ENCODE results near the gene SLC7A10.

SLC7A10 gene

GRCh38 chr19:33234092-33234491 lies 8.4 kb upstream of the SLC7A10 start:
- H3K27ac ChIP-seq (ENCODE audit: low read depth, low read length, poor library complexity, severe bottlenecking): no peak overlapping the region
- H3K9ac ChIP-seq (ENCODE audit: low read length): no peak overlapping the region
- no peak overlapping the region for H2AFZ ChIP-seq (ENCODE audit: low read length)
- H3K4me1 ChIP-seq (ENCODE audit: insufficient read depth, low read length, severe bottlenecking): no peaks in the 10 kb centered on the region
- H4K20me1 ChIP-seq (ENCODE audit: insufficient read depth, low read length): no peaks in the 10 kb centered on the region
- no peaks in the 10 kb centered on the region for H3K79me2 ChIP-seq (ENCODE audit: insufficient read depth, low read length)
- no peak for TF ChIP-seq EZH2 (IDR thresholded peaks at IDR 0.05; ENCODE audit: borderline replicate concordance, low read length)
- TF ChIP-seq, protein P1, sequence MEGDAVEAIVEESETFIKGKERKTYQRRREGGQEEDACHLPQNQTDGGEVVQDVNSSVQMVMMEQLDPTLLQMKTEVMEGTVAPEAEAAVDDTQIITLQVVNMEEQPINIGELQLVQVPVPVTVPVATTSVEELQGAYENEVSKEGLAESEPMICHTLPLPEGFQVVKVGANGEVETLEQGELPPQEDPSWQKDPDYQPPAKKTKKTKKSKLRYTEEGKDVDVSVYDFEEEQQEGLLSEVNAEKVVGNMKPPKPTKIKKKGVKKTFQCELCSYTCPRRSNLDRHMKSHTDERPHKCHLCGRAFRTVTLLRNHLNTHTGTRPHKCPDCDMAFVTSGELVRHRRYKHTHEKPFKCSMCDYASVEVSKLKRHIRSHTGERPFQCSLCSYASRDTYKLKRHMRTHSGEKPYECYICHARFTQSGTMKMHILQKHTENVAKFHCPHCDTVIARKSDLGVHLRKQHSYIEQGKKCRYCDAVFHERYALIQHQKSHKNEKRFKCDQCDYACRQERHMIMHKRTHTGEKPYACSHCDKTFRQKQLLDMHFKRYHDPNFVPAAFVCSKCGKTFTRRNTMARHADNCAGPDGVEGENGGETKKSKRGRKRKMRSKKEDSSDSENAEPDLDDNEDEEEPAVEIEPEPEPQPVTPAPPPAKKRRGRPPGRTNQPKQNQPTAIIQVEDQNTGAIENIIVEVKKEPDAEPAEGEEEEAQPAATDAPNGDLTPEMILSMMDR (IDR thresholded peaks at IDR 0.05; ENCODE audit: low read length): no peak
- H3K9me3 ChIP-seq (ENCODE audit: low read length): no peaks in the 10 kb centered on the region
- no peaks in the 10 kb centered on the region for H3F3A ChIP-seq (ENCODE audit: insufficient read depth, low read length)
- H3K4me2 ChIP-seq (ENCODE audit: low read length): no peak overlapping the region
- H3K27me3 ChIP-seq (ENCODE audit: insufficient read depth, low read length): no peaks in the 10 kb centered on the region; the same call in 1 of the 2 replicates
- H3K36me3 ChIP-seq (ENCODE audit: insufficient read depth, low read length): no peaks in the 10 kb centered on the region
- no peaks in the 10 kb centered on the region for H3K9me2 ChIP-seq (ENCODE audit: low read depth, low read length)
- no peak overlapping the region for H3K4me3 ChIP-seq (ENCODE audit: low read depth, low read length, poor library complexity, severe bottlenecking)

DNA sequence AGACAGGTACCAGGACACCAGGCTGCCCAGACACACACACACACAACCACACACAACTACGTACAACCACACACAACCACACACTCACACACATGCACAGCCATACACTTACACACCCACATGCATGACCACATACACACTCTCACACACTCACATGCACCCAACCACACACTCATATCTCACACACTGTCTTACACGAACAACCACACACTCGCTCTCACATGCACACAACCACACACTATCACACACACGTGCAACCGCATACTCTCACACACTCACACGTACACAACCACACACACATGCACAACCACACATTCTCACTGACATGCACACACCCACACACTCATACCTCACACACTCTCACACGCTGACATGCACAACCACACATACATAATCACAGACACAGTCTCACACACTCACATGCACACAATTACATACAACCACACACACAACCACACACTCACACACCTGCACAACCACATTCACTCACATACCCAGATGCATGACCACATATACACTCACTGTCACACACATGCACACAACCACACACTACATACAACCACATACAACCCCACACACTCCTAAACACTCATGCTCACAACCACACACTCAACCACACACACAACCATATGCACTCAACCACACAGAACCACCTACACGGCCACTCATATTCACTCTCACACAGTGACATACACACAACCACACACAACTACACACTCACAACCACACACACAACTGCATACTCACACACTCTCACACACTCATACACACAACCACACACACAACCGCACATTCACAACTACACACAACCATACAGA lies 7.6 kb upstream of the SLC7A10 start:
- no peaks in the 10 kb centered on the region for H4K20me1 ChIP-seq (ENCODE audit: insufficient read depth, low read length)
- H3K9ac ChIP-seq (ENCODE audit: low read length): no peak overlapping the region
- H3K36me3 ChIP-seq (ENCODE audit: insufficient read depth, low read length): no peaks in the 10 kb centered on the region
- H3K27me3 ChIP-seq (ENCODE audit: insufficient read depth, low read length): no peaks in the 10 kb centered on the region; the same call in 1 of the 2 replicates
- no peak for TF ChIP-seq EZH2 (IDR thresholded peaks at IDR 0.05; ENCODE audit: borderline replicate concordance, low read length)
- TF ChIP-seq, protein P1 (IDR thresholded peaks at IDR 0.05; ENCODE audit: low read length): no peak
- H3K4me2 ChIP-seq (ENCODE audit: low read length): no peak overlapping the region
- no peak overlapping the region for H2AFZ ChIP-seq (ENCODE audit: low read length)
- H3K9me3 ChIP-seq (ENCODE audit: low read length): peaks cover 5% of the 10 kb centered on the region; the same call in 1 of the 2 replicates
- no peaks in the 10 kb centered on the region for H3K79me2 ChIP-seq (ENCODE audit: insufficient read depth, low read length)
- H3F3A ChIP-seq (ENCODE audit: insufficient read depth, low read length): no peaks in the 10 kb centered on the region
- H3K4me3 ChIP-seq (ENCODE audit: low read depth, low read length, poor library complexity, severe bottlenecking): no peak overlapping the region
- no peak overlapping the region for H3K27ac ChIP-seq (ENCODE audit: low read depth, low read length, poor library complexity, severe bottlenecking)
- H3K4me1 ChIP-seq (ENCODE audit: insufficient read depth, low read length, severe bottlenecking): no peaks in the 10 kb centered on the region
- H3K9me2 ChIP-seq (ENCODE audit: low read depth, low read length): no peaks in the 10 kb centered on the region

- no peaks in the 10 kb centered on the region for H3K79me2 ChIP-seq (ENCODE audit: insufficient read depth, low read length)
- H3K27ac ChIP-seq (ENCODE audit: low read depth, low read length, poor library complexity, severe bottlenecking): no peak overlapping the region
- H3K36me3 ChIP-seq (ENCODE audit: insufficient read depth, low read length): no peaks in the 10 kb centered on the region
- no peaks in the 10 kb centered on the region for H3K9me2 ChIP-seq (ENCODE audit: low read depth, low read length)
- no peaks in the 10 kb centered on the region; the same call in 1 of the 2 replicates for H3K27me3 ChIP-seq (ENCODE audit: insufficient read depth, low read length)
- H3F3A ChIP-seq (ENCODE audit: insufficient read depth, low read length): no peaks in the 10 kb centered on the region
- H3K9ac ChIP-seq (ENCODE audit: low read length): no peak overlapping the region
- peaks cover 8% of the 10 kb centered on the region; the same call in 1 of the 2 replicates for H3K9me3 ChIP-seq (ENCODE audit: low read length)
- no peaks in the 10 kb centered on the region for H3K4me1 ChIP-seq (ENCODE audit: insufficient read depth, low read length, severe bottlenecking)
- TF ChIP-seq, protein P1 (IDR thresholded peaks at IDR 0.05; ENCODE audit: low read length): no peak
- no peak for TF ChIP-seq EZH2 (IDR thresholded peaks at IDR 0.05; ENCODE audit: borderline replicate concordance, low read length)
- no peak overlapping the region for H3K4me2 ChIP-seq (ENCODE audit: low read length)
- no peak overlapping the region for H2AFZ ChIP-seq (ENCODE audit: low read length)
- H3K4me3 ChIP-seq (ENCODE audit: low read depth, low read length, poor library complexity, severe bottlenecking): no peak overlapping the region
- no peaks in the 10 kb centered on the region for H4K20me1 ChIP-seq (ENCODE audit: insufficient read depth, low read length)
Observed at GRCh38 chr19:33232656-33233055, 7.0 kb upstream of the SLC7A10 start.

Data from OCI-LY1 (cell line).